Stomach (tissue), 9 donors: ENCODE results near the gene DENND2A. TPM values are rescaled to one million over a fixed set of nuclear protein-coding genes. Genes with fewer than 3 reads are reported as not detected.

Experiments
- DNase-seq, 2 donors: peaks; one replicate each; pipeline versions ENCODE4 v3.0.0 to v3.0.0-alpha.2; 2013 to 2019
- H3K27ac ChIP-seq, 5 donors: fragments of 200-600 bp in 4 of 5; sonication (generic) in 4 of 5; one replicate each; pipeline ENCODE4 v1.5.1; 2013 to 2019; ENCODE audit warnings: mild to moderate bottlenecking in 1 of 5, moderate library complexity in 1 of 5
- H3K27me3 ChIP-seq, 3 donors: fragments of 200-600 bp; sonication (generic); one replicate each; pipeline ENCODE4 v1.5.1; 2017 to 2019; ENCODE audit warnings: mixed run types in 1 of 3
- H3K36me3 ChIP-seq, 4 donors: fragments of 200-600 bp; sonication (generic); 1 replicate in 3 of 4; 2 replicates in 1 of 4; pipeline ENCODE4 v1.5.1; 2016 to 2019
- H3K4me1 ChIP-seq, 4 donors: fragments of 200-600 bp; sonication (generic); one replicate each; pipeline ENCODE4 v1.5.1; 2016 to 2019
- H3K4me3 ChIP-seq, 4 donors: fragments of 200-600 bp; sonication (generic) in 3 of 4; one replicate each; pipeline ENCODE4 v1.5.1; 2016 to 2019; ENCODE audit warnings: mild to moderate bottlenecking in 1 of 4
- H3K9me3 ChIP-seq, 4 donors: fragments of 200-600 bp; sonication (generic); one replicate each; pipeline ENCODE4 v1.5.1; 2016 to 2019
- CTCF ChIP-seq, 7 experiments: fragments of 450-650 bp in 4 of 7; fragments of 200-600 bp in 3 of 7; sonication (generic) in 3 of 7; IDR thresholded peaks; one replicate each; pipeline ENCODE4 v1.5.1; 2016 to 2019; ENCODE audit warnings: antibody characterized with exemption in 7 of 7, control low read depth in 2 of 7, mild to moderate bottlenecking in 1 of 7
- EP300 ChIP-seq: sonication (generic); formaldehyde crosslinking; IDR thresholded peaks from one replicate; pipeline ENCODE4 v1.6.1; 2017; ENCODE audit warnings: antibody characterized with exemption
- POLR2A ChIP-seq, 4 donors: fragments of 450-650 bp; IDR thresholded peaks; one replicate each; pipeline ENCODE4 v1.6.1; 2016; ENCODE audit warnings: antibody characterized with exemption in 4 of 4, control low read depth in 2 of 4, mild to moderate bottlenecking in 1 of 4, moderate library complexity in 1 of 4
- POLR2AphosphoS5 ChIP-seq, 3 donors: sonication (generic); formaldehyde crosslinking; IDR thresholded peaks; one replicate each; pipeline ENCODE4 v1.6.1; 2016; ENCODE audit warnings: antibody characterized with exemption in 3 of 3
- WGBS, 5 donors: extraction: QIAGEN DNeasy Blood & Tissue Kit in 3 of 5; methylation state at CpG; one replicate each; pipeline versions ENCODE4 v1.1.5 to v1.1.7; 2013 to 2018; 5-methylcytosine and 5-hydroxymethylcytosine counted together
- intact Hi-C: fragments of 100-400 bp; cut with DNase I; formaldehyde crosslinking; loops from one replicate; pipeline ENCODE4 v1.15.1; 2023; ENCODE audit warnings: low total_unique reads
- polyA plus RNA-seq, 3 donors: library from polyadenylated mRNA; stranded (reverse); fragments of 200-250 nt; gene quantifications; one replicate each; pipeline ENCODE4 v1.2.3, GENCODE V29; 2013
- total RNA-seq, 5 donors: library from RNA; depleted of rRNA; stranded (reverse); fragments of >200 nt; gene quantifications; one replicate each; pipeline versions ENCODE4 v1.1.0 to v1.2.3, GENCODE V29; 2014 to 2016
- donor health status: healthy with polysubstance abuse.
- donor health status: Bipolar disorder and iron deficiency.
- donor health status: healthy.

DENND2A gene
- total and polyA plus RNA-seq, 8 donors = 1.8 to 17.8 (median 6.5) TPM

GRCh38 chr7:140609646-140610045, 31.0 kb downstream of the DENND2A start:
- peaks cover 0 to 18% (median 10%) of the 10 kb centered on the region in 4 donors for H3K4me1 ChIP-seq
- no peak for DNase-seq
- no peaks in the 10 kb centered on the region for H3K27me3 ChIP-seq
- no peaks in the 10 kb centered on the region for H3K9me3 ChIP-seq
- no peak for TF ChIP-seq CTCF (IDR thresholded peaks at IDR 0.05)
- no peak for TF ChIP-seq EP300
- no peak for TF ChIP-seq POLR2A (IDR thresholded peaks at IDR 0.05)
- TF ChIP-seq POLR2AphosphoS5 (IDR thresholded peaks at IDR 0.05) = no peak
- intact Hi-C loops = no loop called here
- H3K27ac ChIP-seq = peak overlapping the region in 1 of 5 donors; percentile 12
- H3K36me3 ChIP-seq = no peaks in the 10 kb centered on the region
- H3K4me3 ChIP-seq = no peak overlapping the region
- 82 to 95% (median 92%) methylated on average over 2 of the region's 2 CpGs for WGBS, 5 donors

- TF ChIP-seq POLR2A (IDR thresholded peaks at IDR 0.05) = no peak
- TF ChIP-seq POLR2AphosphoS5 (IDR thresholded peaks at IDR 0.05) = no peak
- TF ChIP-seq CTCF (IDR thresholded peaks at IDR 0.05) = no peak
- TF ChIP-seq EP300 = no peak
- 42 to 69% (median 62%) methylated on average over 6 to 7 of the region's 7 CpGs for WGBS, 5 donors
- H3K4me3 ChIP-seq = no peak overlapping the region
- intact Hi-C loops = no loop called here
- no peaks in the 10 kb centered on the region for H3K27me3 ChIP-seq
- H3K4me1 ChIP-seq = peaks cover 0 to 18% (median 10%) of the 10 kb centered on the region in 4 donors
- H3K27ac ChIP-seq = peak overlapping the region; percentile 25 to 65 (median 50)
- peak in 1 of 2 donors; percentile 89 for DNase-seq
- no peaks in the 10 kb centered on the region for H3K9me3 ChIP-seq
- H3K36me3 ChIP-seq = no peaks in the 10 kb centered on the region
These were observed 33.1 kb downstream of the DENND2A start for GRCh38 chr7:140607441-140607989.

- Histone ChIP-seq H3K9me3 (no peaks in the 10 kb centered on the region), H3K27me3 (no peaks in the 10 kb centered on the region), H3K27ac (peak overlapping the region in 4 of 5 donors; percentile 47 to 66 (median 58)), H3K4me3 (no peak overlapping the region), H3K36me3 (peaks cover 0 to 6% (median 0%) of the 10 kb centered on the region in 4 donors), H3K4me1 (peaks cover 0 to 12% (median 8%) of the 10 kb centered on the region in 4 donors)
- TF ChIP-seq POLR2A (IDR thresholded peaks at IDR 0.05) (no peak), POLR2AphosphoS5 (IDR thresholded peaks at IDR 0.05) (no peak), CTCF (IDR thresholded peaks at IDR 0.05) (no peak), EP300 (no peak)
- WGBS, 5 donors = 80 to 86% (median 84%) methylated on average over 5 of the region's 5 CpGs
- intact Hi-C loops = no loop called here
- no peak for DNase-seq
These were observed 35.3 kb downstream of the DENND2A start for GRCh38 chr7:140605337-140605736.

- Histone ChIP-seq H3K9me3 (no peaks in the 10 kb centered on the region), H3K4me3 (no peak overlapping the region), H3K36me3 (peaks cover 0 to 6% (median 0%) of the 10 kb centered on the region in 4 donors), H3K4me1 (peaks cover 0 to 12% (median 8%) of the 10 kb centered on the region in 4 donors), H3K27ac (peak overlapping the region in 4 of 5 donors; percentile 40 to 63 (median 50)), H3K27me3 (no peaks in the 10 kb centered on the region)
- 70 to 96% (median 79%) methylated on average over 4 of the region's 4 CpGs for WGBS, 5 donors
- no peak for TF ChIP-seq POLR2AphosphoS5 (IDR thresholded peaks at IDR 0.05)
- TF ChIP-seq POLR2A (IDR thresholded peaks at IDR 0.05) = no peak
- no peak for TF ChIP-seq EP300
- no peak for TF ChIP-seq CTCF (IDR thresholded peaks at IDR 0.05)
- DNase-seq = no peak
- intact Hi-C loops = no loop called here
These were observed 35.9 kb downstream of the DENND2A start for GRCh38 chr7:140604760-140605159.
